IPS-15b (cell line): ENCODE results near the gene NR5A2.

ENCODE experiments used
- H3K27me3 ChIP-seq: one replicate; pipeline ENCODE4 v1.6.1; 2013; ENCODE audit warnings: low read length; ENCODE audit not compliant: control insufficient read depth, insufficient read depth
- H3K36me3 ChIP-seq: one replicate; pipeline ENCODE4 v1.6.1; 2013; ENCODE audit warnings: low read length; ENCODE audit not compliant: control insufficient read depth, insufficient read depth
- H3K4me1 ChIP-seq: one replicate; pipeline ENCODE4 v1.6.1; 2013; ENCODE audit warnings: mild to moderate bottlenecking, low read length; ENCODE audit not compliant: control insufficient read depth, insufficient read depth
- H3K4me3 ChIP-seq: one replicate; pipeline ENCODE4 v1.5.1; 2013; ENCODE audit warnings: low read depth, low read length
- H3K9ac ChIP-seq: one replicate; pipeline ENCODE4 v1.6.1; 2013; ENCODE audit warnings: low read depth, mild to moderate bottlenecking, low read length
- H3K9me3 ChIP-seq: one replicate; pipeline ENCODE4 v1.6.1; 2013; ENCODE audit warnings: mild to moderate bottlenecking, low read length; ENCODE audit not compliant: control insufficient read depth, insufficient read depth

Gene NR5A2

DNA sequence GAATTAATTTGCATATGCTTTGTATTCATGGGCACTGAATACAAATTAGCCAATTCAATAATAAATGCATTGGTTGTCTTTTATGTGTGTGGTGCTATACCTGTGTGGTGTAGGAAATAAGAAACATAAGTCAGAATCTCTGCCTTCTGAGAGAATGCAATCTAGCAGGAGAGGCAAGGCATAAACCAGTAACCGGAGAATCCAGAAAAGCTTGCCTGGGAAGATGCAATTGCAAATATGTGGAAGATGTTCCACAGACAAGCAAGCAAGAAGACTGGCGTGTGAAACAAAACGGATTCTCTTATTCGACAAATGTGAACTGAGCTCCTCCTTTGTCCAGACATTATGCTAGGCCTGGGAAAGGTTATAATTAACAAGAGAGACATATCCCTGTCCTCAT lies 134.3 kb downstream of the NR5A2 start:
- no peaks in the 10 kb centered on the region for H3K9me3 ChIP-seq
- no peak overlapping the region for H3K4me3 ChIP-seq
- no peaks in the 10 kb centered on the region for H3K27me3 ChIP-seq
- H3K36me3 ChIP-seq, result no peaks in the 10 kb centered on the region
- H3K9ac ChIP-seq, result no peak overlapping the region
- H3K4me1 ChIP-seq, result peaks cover 3% of the 10 kb centered on the region

DNA sequence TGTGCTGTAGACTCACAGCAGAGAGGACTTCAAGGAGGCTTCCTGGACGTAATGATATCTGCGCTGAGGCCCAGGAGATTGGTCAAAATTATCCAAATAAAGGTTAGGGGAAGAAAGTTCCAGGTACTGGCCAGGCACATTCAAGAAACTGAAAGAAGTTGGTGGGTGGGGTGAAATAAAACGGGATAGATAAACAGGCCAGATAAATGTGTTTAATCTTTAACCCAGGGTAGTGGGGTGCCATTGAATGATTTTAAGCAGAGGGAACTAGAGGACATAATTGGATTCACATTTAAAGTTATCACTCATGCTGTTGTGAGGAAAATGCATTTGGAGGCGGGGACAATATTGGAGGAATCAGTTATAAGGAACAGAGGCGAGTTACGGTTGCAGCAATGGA lies 134.7 kb downstream of the NR5A2 start:
- no peaks in the 10 kb centered on the region for H3K36me3 ChIP-seq
- H3K27me3 ChIP-seq, result no peaks in the 10 kb centered on the region
- H3K4me3 ChIP-seq, result no peak overlapping the region
- H3K9ac ChIP-seq, result no peak overlapping the region
- peaks cover 3% of the 10 kb centered on the region for H3K4me1 ChIP-seq
- no peaks in the 10 kb centered on the region for H3K9me3 ChIP-seq

DNA sequence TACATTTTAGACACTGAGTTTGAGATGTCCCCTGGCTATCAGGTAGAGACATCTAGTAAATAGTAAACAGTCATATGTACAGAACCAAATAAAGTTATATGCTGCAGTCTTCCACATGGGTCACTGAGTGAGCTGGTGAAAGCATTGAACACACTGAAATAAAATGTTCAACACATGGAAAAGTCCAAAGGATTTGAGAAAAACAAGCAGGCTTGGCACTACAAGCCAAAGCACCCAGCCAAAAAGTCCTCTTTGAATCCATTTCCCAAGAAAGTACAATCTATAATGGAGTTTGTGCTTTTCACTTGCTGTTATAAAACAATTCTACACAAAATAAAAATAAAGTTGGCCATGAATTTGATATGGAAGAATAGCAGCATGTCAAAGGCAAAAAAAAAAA lies 135.4 kb downstream of the NR5A2 start:
- H3K4me1 ChIP-seq, result peaks cover 3% of the 10 kb centered on the region
- no peaks in the 10 kb centered on the region for H3K9me3 ChIP-seq
- H3K4me3 ChIP-seq, result no peak overlapping the region
- H3K36me3 ChIP-seq, result no peaks in the 10 kb centered on the region
- H3K9ac ChIP-seq, result no peak overlapping the region
- H3K27me3 ChIP-seq, result no peaks in the 10 kb centered on the region

DNA sequence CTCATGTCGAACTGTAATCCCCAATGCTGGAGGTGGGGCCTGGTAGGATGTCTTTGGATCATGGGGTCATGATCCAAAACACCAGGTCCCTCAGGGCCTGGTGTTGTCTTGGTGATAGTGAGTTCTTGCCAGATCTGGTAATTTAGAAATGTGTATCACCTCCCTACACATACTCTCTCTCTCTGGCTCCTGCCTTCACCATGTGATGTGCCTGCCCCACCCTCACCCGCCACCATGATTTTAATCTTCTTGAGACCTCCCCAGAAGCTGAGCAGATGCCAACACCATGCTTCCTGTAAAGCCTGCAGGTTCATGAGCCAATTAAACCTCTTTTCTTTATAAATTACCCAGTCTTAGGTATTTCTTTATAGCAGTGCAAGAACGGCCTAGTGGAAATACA lies 136.4 kb downstream of the NR5A2 start:
- no peak overlapping the region for H3K4me3 ChIP-seq
- peaks cover 3% of the 10 kb centered on the region for H3K4me1 ChIP-seq
- no peaks in the 10 kb centered on the region for H3K27me3 ChIP-seq
- no peaks in the 10 kb centered on the region for H3K9me3 ChIP-seq
- no peaks in the 10 kb centered on the region for H3K36me3 ChIP-seq
- no peak overlapping the region for H3K9ac ChIP-seq

DNA sequence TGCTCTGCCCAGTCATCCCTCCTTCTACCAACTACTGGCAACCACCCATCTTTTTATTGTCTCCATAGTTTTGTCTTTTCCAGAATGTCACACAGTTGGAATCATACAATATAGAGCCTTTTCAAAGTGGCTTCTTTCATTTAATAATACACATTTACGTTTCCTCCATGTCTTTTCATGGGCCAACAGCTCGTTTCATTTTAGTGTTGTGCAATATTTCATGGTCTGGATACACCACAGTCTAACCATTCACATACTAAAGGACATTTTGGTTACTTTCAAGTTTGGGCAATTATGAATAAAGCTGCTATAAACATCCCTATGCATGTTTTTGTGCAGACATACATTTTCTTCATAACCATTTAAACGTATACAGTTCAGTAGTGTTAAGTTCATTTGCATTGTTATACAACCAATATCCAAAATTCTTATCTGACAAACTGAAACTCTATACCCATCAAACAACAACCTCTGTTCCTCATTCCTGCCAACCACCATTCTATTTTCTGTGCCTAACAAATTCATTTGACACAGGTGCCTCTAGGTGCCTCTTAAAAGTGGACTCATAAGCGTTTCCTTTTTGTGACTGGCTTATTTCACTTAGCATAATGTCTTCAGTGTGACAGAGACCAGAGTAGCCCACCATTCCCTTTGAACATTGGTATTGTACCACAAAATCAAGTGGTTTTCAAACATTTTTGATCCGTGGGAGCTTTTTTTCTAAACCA lies 138.1 kb downstream of the NR5A2 start:
- Histone ChIP-seq H3K9me3 (no peaks in the 10 kb centered on the region), H3K36me3 (no peaks in the 10 kb centered on the region), H3K4me3 (no peak overlapping the region), H3K27me3 (no peaks in the 10 kb centered on the region), H3K4me1 (peaks cover under 1% of the 10 kb centered on the region), H3K9ac (no peak overlapping the region)

DNA sequence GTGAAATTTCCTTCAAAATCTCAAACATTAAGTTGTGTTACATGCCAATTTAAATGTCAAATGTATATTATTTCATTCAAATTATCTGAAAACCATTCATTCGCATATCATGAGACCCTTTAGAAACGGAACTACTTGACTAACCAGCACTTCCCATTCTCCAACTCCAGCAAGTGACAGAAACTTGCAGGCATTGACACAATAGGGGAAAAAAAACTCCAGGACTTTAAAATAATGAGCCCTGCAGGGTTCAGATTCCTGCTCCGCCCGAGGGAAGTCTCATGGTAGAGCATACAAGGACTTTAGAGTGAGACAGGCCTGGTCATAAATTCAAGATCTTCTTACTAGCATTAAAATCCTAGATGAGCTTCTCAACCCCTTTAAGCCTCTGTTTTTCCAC lies 138.9 kb downstream of the NR5A2 start:
- Histone ChIP-seq H3K4me1 (no peaks in the 10 kb centered on the region), H3K9me3 (no peaks in the 10 kb centered on the region), H3K27me3 (no peaks in the 10 kb centered on the region), H3K9ac (no peak overlapping the region), H3K4me3 (no peak overlapping the region), H3K36me3 (no peaks in the 10 kb centered on the region)

DNA sequence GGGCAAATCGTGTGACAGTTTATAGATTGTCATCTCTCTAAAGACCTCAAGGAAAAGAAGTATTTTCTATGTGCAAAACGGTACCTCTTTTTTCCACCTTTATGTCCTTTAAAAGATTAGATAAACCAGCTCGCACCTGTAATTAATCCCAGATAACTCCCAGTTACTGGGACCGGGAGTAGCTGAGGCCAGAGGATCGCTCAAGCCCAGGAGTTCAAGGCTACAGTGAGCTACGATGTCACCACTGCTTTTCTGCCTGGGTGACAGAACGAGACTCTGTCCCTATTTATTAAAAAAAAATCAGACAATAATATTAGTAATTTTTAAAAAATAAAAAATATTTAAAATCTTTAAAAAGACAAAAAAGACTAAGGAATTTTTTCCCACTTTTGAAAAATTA lies 141.4 kb downstream of the NR5A2 start:
- Histone ChIP-seq H3K4me3 (no peak overlapping the region), H3K9me3 (no peaks in the 10 kb centered on the region), H3K4me1 (no peaks in the 10 kb centered on the region), H3K9ac (no peak overlapping the region), H3K27me3 (no peaks in the 10 kb centered on the region), H3K36me3 (no peaks in the 10 kb centered on the region)

DNA sequence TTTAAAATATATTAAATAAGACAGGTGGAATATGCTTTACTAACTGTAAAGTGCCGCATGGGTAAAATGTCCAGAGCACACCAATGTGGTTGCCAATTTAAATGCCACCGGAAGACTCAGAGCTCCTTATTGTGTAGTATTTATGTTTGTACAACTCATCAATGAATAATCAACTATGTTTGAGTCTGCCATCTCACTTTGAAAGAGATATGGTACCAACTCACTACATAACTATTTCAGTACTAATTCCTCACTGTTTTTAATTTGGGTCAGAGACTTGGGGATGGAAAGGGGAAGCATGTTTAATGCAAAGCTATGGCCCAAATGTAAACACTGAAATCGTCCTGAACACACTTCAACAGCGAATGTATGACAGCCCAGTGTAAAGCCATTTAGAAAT lies 144.8 kb downstream of the NR5A2 start:
- H3K36me3 ChIP-seq, result no peaks in the 10 kb centered on the region
- H3K4me1 ChIP-seq, result no peaks in the 10 kb centered on the region
- H3K27me3 ChIP-seq, result no peaks in the 10 kb centered on the region
- H3K9me3 ChIP-seq, result no peaks in the 10 kb centered on the region
- no peak overlapping the region for H3K4me3 ChIP-seq
- no peak overlapping the region for H3K9ac ChIP-seq

DNA sequence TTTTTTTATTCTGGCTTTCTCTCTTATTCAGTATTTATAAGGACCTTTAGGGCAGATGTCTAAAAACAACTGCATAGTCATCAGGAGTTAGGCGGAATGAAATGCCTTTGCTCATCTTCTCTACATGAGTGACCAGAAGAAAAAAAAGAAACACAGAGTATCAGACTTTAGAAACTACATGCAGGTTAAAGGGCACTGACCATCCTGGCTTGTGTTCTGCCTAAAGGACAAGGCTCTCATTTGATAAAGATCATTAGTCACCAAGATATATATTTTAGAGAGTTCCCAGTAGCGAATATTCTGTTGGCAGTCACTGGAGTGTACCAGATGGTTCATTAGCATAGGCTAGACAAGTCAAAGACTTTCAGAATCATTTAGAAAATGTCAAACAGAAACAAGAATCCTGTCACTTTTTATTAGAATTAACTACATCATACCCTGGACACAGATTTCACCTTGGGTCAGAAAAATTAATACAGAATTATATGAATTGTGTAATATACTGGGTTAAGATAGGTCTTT lies 145.6 kb downstream of the NR5A2 start:
- Histone ChIP-seq H3K36me3 (no peaks in the 10 kb centered on the region), H3K4me1 (no peaks in the 10 kb centered on the region), H3K4me3 (no peak overlapping the region), H3K27me3 (no peaks in the 10 kb centered on the region), H3K9ac (no peak overlapping the region), H3K9me3 (no peaks in the 10 kb centered on the region)

DNA sequence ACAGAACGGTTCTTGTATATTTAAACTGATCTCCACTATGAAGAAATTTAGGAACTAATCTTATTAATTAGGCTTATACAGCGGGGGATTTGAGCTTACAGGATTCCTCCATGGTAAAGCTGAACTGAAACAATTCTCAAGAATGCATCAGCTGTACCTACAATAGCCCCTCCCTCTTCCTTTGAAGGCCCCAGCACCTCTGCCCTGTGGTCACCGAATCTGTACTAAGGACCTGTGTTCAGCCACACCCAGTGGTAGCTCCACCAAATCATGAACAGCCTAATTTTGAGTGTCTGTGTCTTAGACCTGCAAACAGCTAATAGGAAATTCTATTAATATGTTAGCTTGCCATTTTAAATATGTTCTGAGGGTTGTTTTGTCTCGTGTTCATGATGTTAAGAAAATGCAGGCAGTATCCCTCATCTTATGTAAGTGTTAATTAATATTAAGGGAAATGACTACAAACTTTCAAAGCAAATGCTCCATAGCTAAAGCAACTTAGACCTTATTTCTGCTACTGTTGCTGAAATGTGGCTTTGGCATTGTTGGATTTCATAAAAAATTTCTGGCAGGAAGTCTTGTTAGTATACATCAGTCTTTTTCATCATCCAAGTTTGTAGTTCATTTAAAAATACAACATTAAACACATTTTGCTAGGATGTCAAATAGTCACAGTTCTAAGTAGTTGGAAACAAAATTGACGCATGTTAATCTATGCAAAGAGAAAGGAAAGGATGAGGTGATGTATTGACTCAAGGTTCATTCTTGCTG lies 147.2 kb downstream of the NR5A2 start:
- Histone ChIP-seq H3K9me3 (no peaks in the 10 kb centered on the region), H3K9ac (no peak overlapping the region), H3K4me1 (no peaks in the 10 kb centered on the region), H3K36me3 (no peaks in the 10 kb centered on the region), H3K27me3 (no peaks in the 10 kb centered on the region), H3K4me3 (no peak overlapping the region)

DNA sequence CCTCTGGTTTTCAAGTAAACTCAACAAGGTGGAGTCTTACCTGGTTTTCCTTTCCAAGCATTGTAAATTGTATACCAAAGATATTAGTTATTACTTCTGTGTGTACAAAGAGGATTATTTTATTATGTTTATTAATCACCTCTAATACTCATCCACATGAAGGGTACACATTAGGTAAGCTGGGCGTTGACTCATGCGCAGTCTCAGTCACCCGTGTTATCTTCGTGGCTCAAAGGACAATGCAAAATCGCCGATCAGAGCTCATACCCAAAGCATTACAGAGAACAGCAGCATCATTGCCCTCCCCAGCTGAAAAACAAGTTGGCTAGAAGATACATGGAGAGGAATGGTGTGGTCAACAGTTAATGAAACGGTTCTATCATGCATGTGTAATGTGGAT lies 148.7 kb downstream of the NR5A2 start:
- H3K9me3 ChIP-seq, result no peaks in the 10 kb centered on the region
- no peaks in the 10 kb centered on the region for H3K27me3 ChIP-seq
- H3K36me3 ChIP-seq, result no peaks in the 10 kb centered on the region
- H3K4me1 ChIP-seq, result no peaks in the 10 kb centered on the region
- H3K4me3 ChIP-seq, result no peak overlapping the region
- H3K9ac ChIP-seq, result no peak overlapping the region

DNA sequence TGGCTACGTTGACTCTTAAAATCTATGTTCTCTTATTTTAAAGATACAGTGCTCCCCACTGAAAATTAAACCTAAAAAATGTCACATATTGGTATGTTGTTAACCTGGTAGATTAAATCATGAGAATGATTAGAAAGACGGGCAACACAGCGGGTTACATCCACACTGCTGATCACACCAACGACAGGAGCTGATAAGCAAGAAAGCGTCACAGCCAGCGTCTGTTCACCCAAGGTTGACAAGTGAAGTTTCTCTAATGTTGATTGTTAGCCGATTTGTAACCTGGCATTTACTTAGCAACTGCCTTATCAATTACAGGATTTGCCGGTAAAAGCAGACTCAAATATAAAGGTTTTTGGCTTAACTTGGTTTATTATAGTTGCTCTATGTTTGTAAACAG lies 149.3 kb downstream of the NR5A2 start:
- no peaks in the 10 kb centered on the region for H3K36me3 ChIP-seq
- H3K4me1 ChIP-seq, result no peaks in the 10 kb centered on the region

More for the DNA sequence above, 149.3 kb downstream of the NR5A2 start:
- Histone ChIP-seq H3K4me3 (no peak overlapping the region), H3K9me3 (no peaks in the 10 kb centered on the region), H3K9ac (no peak overlapping the region), H3K27me3 (no peaks in the 10 kb centered on the region)
